ENCODE data around the gene CCDC14.

CCDC14 gene

GRCh38 chr3:123941121-123941520, 19.9 kb downstream of the CCDC14 start:
- peaks cover 71% of the 10 kb centered on the region for H3K36me3 Mint-ChIP-seq (ENCODE audit: low read depth)
- H3K4me3 Mint-ChIP-seq = no peak overlapping the region
- H3K27me3 Mint-ChIP-seq = no peaks in the 10 kb centered on the region
- H3K9me3 Mint-ChIP-seq = no peaks in the 10 kb centered on the region
- no peak overlapping the region for H3K27ac Mint-ChIP-seq
- no peaks in the 10 kb centered on the region for H3K4me1 Mint-ChIP-seq (ENCODE audit: low read depth)

GRCh38 chr3:123939706-123940105, 21.3 kb downstream of the CCDC14 start:
- H3K27ac Mint-ChIP-seq = no peak overlapping the region
- H3K27me3 Mint-ChIP-seq = no peaks in the 10 kb centered on the region
- H3K36me3 Mint-ChIP-seq (ENCODE audit: low read depth) = peaks cover 66% of the 10 kb centered on the region
- H3K9me3 Mint-ChIP-seq = no peaks in the 10 kb centered on the region
- H3K4me1 Mint-ChIP-seq (ENCODE audit: low read depth) = no peaks in the 10 kb centered on the region
- no peak overlapping the region for H3K4me3 Mint-ChIP-seq

GRCh38 chr3:123936400-123936799, 24.6 kb downstream of the CCDC14 start:
- peaks cover 72% of the 10 kb centered on the region for H3K36me3 Mint-ChIP-seq (ENCODE audit: low read depth)
- no peaks in the 10 kb centered on the region for H3K9me3 Mint-ChIP-seq
- H3K27me3 Mint-ChIP-seq = no peaks in the 10 kb centered on the region
- H3K27ac Mint-ChIP-seq = no peak overlapping the region
- H3K4me3 Mint-ChIP-seq = no peak overlapping the region
- no peaks in the 10 kb centered on the region for H3K4me1 Mint-ChIP-seq (ENCODE audit: low read depth)

GRCh38 chr3:123935830-123936229, 25.2 kb downstream of the CCDC14 start:
- no peaks in the 10 kb centered on the region for H3K27me3 Mint-ChIP-seq
- H3K9me3 Mint-ChIP-seq = no peaks in the 10 kb centered on the region
- H3K27ac Mint-ChIP-seq = no peak overlapping the region
- no peaks in the 10 kb centered on the region for H3K4me1 Mint-ChIP-seq (ENCODE audit: low read depth)
- H3K4me3 Mint-ChIP-seq = no peak overlapping the region
- H3K36me3 Mint-ChIP-seq (ENCODE audit: low read depth) = peaks cover 75% of the 10 kb centered on the region

GRCh38 chr3:123934250-123934649, 26.8 kb downstream of the CCDC14 start:
- Mint-ChIP-seq H3K9me3 (no peaks in the 10 kb centered on the region), H3K4me3 (no peak overlapping the region), H3K4me1 (ENCODE audit: low read depth) (no peaks in the 10 kb centered on the region), H3K36me3 (ENCODE audit: low read depth) (peaks cover 72% of the 10 kb centered on the region), H3K27ac (no peak overlapping the region), H3K27me3 (no peaks in the 10 kb centered on the region)

GRCh38 chr3:123930445-123930844, 30.6 kb downstream of the CCDC14 start:
- Mint-ChIP-seq H3K27ac (no peak overlapping the region), H3K4me3 (no peak overlapping the region), H3K27me3 (no peaks in the 10 kb centered on the region), H3K4me1 (ENCODE audit: low read depth) (no peaks in the 10 kb centered on the region), H3K36me3 (ENCODE audit: low read depth) (peaks cover 61% of the 10 kb centered on the region), H3K9me3 (no peaks in the 10 kb centered on the region)

- no peak overlapping the region for H3K4me3 Mint-ChIP-seq
- H3K9me3 Mint-ChIP-seq = no peaks in the 10 kb centered on the region
- no peaks in the 10 kb centered on the region for H3K4me1 Mint-ChIP-seq (ENCODE audit: low read depth)
- H3K36me3 Mint-ChIP-seq (ENCODE audit: low read depth) = peaks cover 70% of the 10 kb centered on the region
- H3K27me3 Mint-ChIP-seq = no peaks in the 10 kb centered on the region
- H3K27ac Mint-ChIP-seq = no peak overlapping the region
Observed at GRCh38 chr3:123929325-123929724, 31.7 kb downstream of the CCDC14 start.

- H3K27ac Mint-ChIP-seq = no peak overlapping the region
- H3K36me3 Mint-ChIP-seq (ENCODE audit: low read depth) = peaks cover 75% of the 10 kb centered on the region
- H3K4me1 Mint-ChIP-seq (ENCODE audit: low read depth) = no peaks in the 10 kb centered on the region
- peaks cover 19% of the 10 kb centered on the region for H3K9me3 Mint-ChIP-seq
- H3K27me3 Mint-ChIP-seq = no peaks in the 10 kb centered on the region
- H3K4me3 Mint-ChIP-seq = no peak overlapping the region
Observed at GRCh38 chr3:123926396-123926795, 34.6 kb downstream of the CCDC14 start.

- Mint-ChIP-seq H3K4me1 (ENCODE audit: low read depth) (no peaks in the 10 kb centered on the region), H3K9me3 (peaks cover 37% of the 10 kb centered on the region), H3K4me3 (no peak overlapping the region), H3K27me3 (no peaks in the 10 kb centered on the region), H3K36me3 (ENCODE audit: low read depth) (peaks cover 59% of the 10 kb centered on the region), H3K27ac (no peak overlapping the region)
Observed at GRCh38 chr3:123920868-123921267, 40.2 kb downstream of the CCDC14 start.

GRCh38 chr3:123920383-123920782, 40.6 kb downstream of the CCDC14 start:
- no peaks in the 10 kb centered on the region for H3K4me1 Mint-ChIP-seq (ENCODE audit: low read depth)
- H3K27me3 Mint-ChIP-seq = no peaks in the 10 kb centered on the region
- H3K9me3 Mint-ChIP-seq = peaks cover 37% of the 10 kb centered on the region
- H3K4me3 Mint-ChIP-seq = no peak overlapping the region
- H3K36me3 Mint-ChIP-seq (ENCODE audit: low read depth) = peaks cover 61% of the 10 kb centered on the region
- H3K27ac Mint-ChIP-seq = no peak overlapping the region

GRCh38 chr3:123919353-123919752, 41.7 kb downstream of the CCDC14 start:
- peaks cover 62% of the 10 kb centered on the region for H3K36me3 Mint-ChIP-seq (ENCODE audit: low read depth)
- no peaks in the 10 kb centered on the region for H3K4me1 Mint-ChIP-seq (ENCODE audit: low read depth)
- H3K27ac Mint-ChIP-seq = no peak overlapping the region
- H3K27me3 Mint-ChIP-seq = no peaks in the 10 kb centered on the region
- no peak overlapping the region for H3K4me3 Mint-ChIP-seq
- peaks cover 37% of the 10 kb centered on the region for H3K9me3 Mint-ChIP-seq

GRCh38 chr3:123914829-123915228, 46.2 kb downstream of the CCDC14 start:
- Mint-ChIP-seq H3K27ac (no peak overlapping the region), H3K4me3 (no peak overlapping the region), H3K4me1 (ENCODE audit: low read depth) (no peaks in the 10 kb centered on the region), H3K9me3 (peaks cover 3% of the 10 kb centered on the region), H3K27me3 (no peaks in the 10 kb centered on the region), H3K36me3 (ENCODE audit: low read depth) (peaks cover 20% of the 10 kb centered on the region)

GRCh38 chr3:123909785-123910184, 51.2 kb downstream of the CCDC14 start:
- Mint-ChIP-seq H3K9me3 (no peaks in the 10 kb centered on the region), H3K36me3 (ENCODE audit: low read depth) (peaks cover 8% of the 10 kb centered on the region), H3K27me3 (no peaks in the 10 kb centered on the region), H3K4me3 (no peak overlapping the region), H3K4me1 (ENCODE audit: low read depth) (no peaks in the 10 kb centered on the region), H3K27ac (no peak overlapping the region)

GRCh38 chr3:123907720-123908119, 53.3 kb downstream of the CCDC14 start:
- no peaks in the 10 kb centered on the region for H3K36me3 Mint-ChIP-seq (ENCODE audit: low read depth)
- no peaks in the 10 kb centered on the region for H3K4me1 Mint-ChIP-seq (ENCODE audit: low read depth)
- H3K9me3 Mint-ChIP-seq = no peaks in the 10 kb centered on the region
- no peak overlapping the region for H3K4me3 Mint-ChIP-seq
- no peaks in the 10 kb centered on the region for H3K27me3 Mint-ChIP-seq
- H3K27ac Mint-ChIP-seq = no peak overlapping the region

- H3K27ac Mint-ChIP-seq = no peak overlapping the region
Observed at GRCh38 chr3:123899300-123899865, 61.6 kb downstream of the CCDC14 start.

GRCh38 chr3:123893012-123893411, 68.0 kb downstream of the CCDC14 start:
- Mint-ChIP-seq H3K4me3 (no peak overlapping the region), H3K36me3 (ENCODE audit: low read depth) (peaks cover 8% of the 10 kb centered on the region), H3K27me3 (peaks cover 11% of the 10 kb centered on the region), H3K27ac (no peak overlapping the region), H3K9me3 (peaks cover 8% of the 10 kb centered on the region), H3K4me1 (ENCODE audit: low read depth) (no peaks in the 10 kb centered on the region)

More at GRCh38 chr3:123899300-123899865, 61.6 kb downstream of the CCDC14 start:
- H3K4me1 Mint-ChIP-seq (ENCODE audit: low read depth) = no peaks in the 10 kb centered on the region
- peaks cover 16% of the 10 kb centered on the region for H3K27me3 Mint-ChIP-seq
- H3K4me3 Mint-ChIP-seq = no peak overlapping the region
- no peaks in the 10 kb centered on the region for H3K36me3 Mint-ChIP-seq (ENCODE audit: low read depth)
- H3K9me3 Mint-ChIP-seq = no peaks in the 10 kb centered on the region
